ACC112 (cell line): Measurements from ENCODE around the gene PDCD2.
"Not testable (repeated sequence)": the region's sequence is repeated elsewhere in the genome, so short reads cannot be mapped to it uniquely, and the experiment has no call there.

ENCODE experiments used
- H2AFZ ChIP-seq: fragments of 200-600 bp; sonication (generic); one replicate; pipeline ENCODE4 v1.6.0; 2017; ENCODE audit warnings: antibody characterized with exemption, low read length; ENCODE audit not compliant: unreplicated experiment
- H3K27ac ChIP-seq: fragments of 200-600 bp; sonication (generic); 2 replicates; pipeline ENCODE4 v1.5.1; 2014; ENCODE audit warnings: low read depth, mild to moderate bottlenecking, antibody characterized with exemption, low read length, moderate library complexity
- H3K27me3 ChIP-seq: fragments of 200-600 bp; sonication (generic); 2 replicates; pipeline ENCODE4 v1.6.1; 2014; ENCODE audit warnings: mild to moderate bottlenecking, antibody characterized with exemption, low read length, moderate library complexity, mixed read lengths; ENCODE audit not compliant: insufficient read depth
- H3K36me3 ChIP-seq: fragments of 200-600 bp; sonication (generic); 2 replicates; pipeline ENCODE4 v1.6.1; 2016; ENCODE audit warnings: mild to moderate bottlenecking, antibody characterized with exemption, low read length, moderate library complexity, mixed read lengths; ENCODE audit not compliant: insufficient read depth
- H3K4me1 ChIP-seq: fragments of 200-600 bp; sonication (generic); one replicate; pipeline ENCODE4 v1.6.1; 2016; ENCODE audit warnings: low read length, mixed read lengths; ENCODE audit not compliant: insufficient read depth, unreplicated experiment, control insufficient read depth
- H3K4me3 ChIP-seq: fragments of 200-600 bp; sonication (generic); 2 replicates; pipeline ENCODE4 v1.5.1; 2014; ENCODE audit warnings: mild to moderate bottlenecking, low read depth, low read length
- H3K79me2 ChIP-seq: fragments of 200-600 bp; sonication (generic); one replicate; pipeline ENCODE4 v1.6.0; 2016; ENCODE audit warnings: low read length; ENCODE audit not compliant: control insufficient read depth, unreplicated experiment, insufficient read depth

PDCD2 gene

GRCh38 chr6:170545405-170545804 lies 39.0 kb downstream of the PDCD2 start:
- peaks cover 56% of the 10 kb centered on the region for H3K36me3 ChIP-seq
- peaks cover 18% of the 10 kb centered on the region for H3K4me1 ChIP-seq
- H3K27me3 ChIP-seq, result no peaks in the 10 kb centered on the region
- H3K79me2 ChIP-seq, result peaks cover 89% of the 10 kb centered on the region
- H2AFZ ChIP-seq, result no peak overlapping the region
- peak overlapping the region; percentile 2; the same call in 1 of the 2 replicates for H3K27ac ChIP-seq
- no peak overlapping the region for H3K4me3 ChIP-seq

GRCh38 chr6:170542031-170542719 lies 42.3 kb downstream of the PDCD2 start:
- peaks cover 49% of the 10 kb centered on the region for H3K36me3 ChIP-seq

GRCh38 chr6:170537329-170537728 lies 47.1 kb downstream of the PDCD2 start:
- H3K36me3 ChIP-seq, result peaks cover 57% of the 10 kb centered on the region
- H3K27me3 ChIP-seq, result no peaks in the 10 kb centered on the region
- no peaks in the 10 kb centered on the region for H3K4me1 ChIP-seq
- H2AFZ ChIP-seq, result no peak overlapping the region
- no peak overlapping the region for H3K27ac ChIP-seq
- peaks cover 40% of the 10 kb centered on the region for H3K79me2 ChIP-seq
- H3K4me3 ChIP-seq, result no peak overlapping the region

More at GRCh38 chr6:170542031-170542719, 42.3 kb downstream of the PDCD2 start:
- no peak overlapping the region for H3K4me3 ChIP-seq
- peaks cover 79% of the 10 kb centered on the region for H3K79me2 ChIP-seq
- H3K27me3 ChIP-seq, result no peaks in the 10 kb centered on the region
- H3K4me1 ChIP-seq, result peaks cover 6% of the 10 kb centered on the region
- H3K27ac ChIP-seq, result peak overlapping the region; percentile 0; the same call in 1 of the 2 replicates
- H2AFZ ChIP-seq, result no peak overlapping the region

GRCh38 chr6:170536671-170537070 lies 47.8 kb downstream of the PDCD2 start:
- Histone ChIP-seq H2AFZ (no peak overlapping the region), H3K36me3 (peaks cover 60% of the 10 kb centered on the region), H3K27me3 (no peaks in the 10 kb centered on the region), H3K79me2 (peaks cover 35% of the 10 kb centered on the region), H3K4me1 (no peaks in the 10 kb centered on the region), H3K4me3 (no peak overlapping the region), H3K27ac (no peak overlapping the region)

GRCh38 chr6:170535004-170535403 lies 49.4 kb downstream of the PDCD2 start:
- no peaks in the 10 kb centered on the region for H3K27me3 ChIP-seq

GRCh38 chr6:170533792-170534191 lies 50.6 kb downstream of the PDCD2 start:
- H3K4me1 ChIP-seq, result no peaks in the 10 kb centered on the region
- peaks cover 47% of the 10 kb centered on the region for H3K36me3 ChIP-seq
- no peak overlapping the region for H3K4me3 ChIP-seq
- peaks cover 12% of the 10 kb centered on the region for H3K79me2 ChIP-seq
- H2AFZ ChIP-seq, result no peak overlapping the region
- H3K27me3 ChIP-seq, result no peaks in the 10 kb centered on the region
- H3K27ac ChIP-seq, result no peak overlapping the region

More at GRCh38 chr6:170535004-170535403, 49.4 kb downstream of the PDCD2 start:
- Histone ChIP-seq H3K79me2 (peaks cover 18% of the 10 kb centered on the region), H2AFZ (no peak overlapping the region), H3K4me3 (no peak overlapping the region), H3K4me1 (no peaks in the 10 kb centered on the region), H3K27ac (no peak overlapping the region), H3K36me3 (peaks cover 53% of the 10 kb centered on the region)

GRCh38 chr6:170532867-170533488 lies 51.5 kb downstream of the PDCD2 start:
- Histone ChIP-seq H3K27me3 (no peaks in the 10 kb centered on the region), H3K27ac (no peak overlapping the region), H2AFZ (no peak overlapping the region), H3K4me3 (no peak overlapping the region), H3K79me2 (peaks cover 5% of the 10 kb centered on the region), H3K4me1 (no peaks in the 10 kb centered on the region), H3K36me3 (peaks cover 41% of the 10 kb centered on the region)

GRCh38 chr6:170529839-170530469 lies 54.5 kb downstream of the PDCD2 start:
- H3K79me2 ChIP-seq, result no peaks in the 10 kb centered on the region
- peaks cover 16% of the 10 kb centered on the region for H3K36me3 ChIP-seq
- H3K27ac ChIP-seq, result no peak overlapping the region
- H3K4me1 ChIP-seq, result no peaks in the 10 kb centered on the region
- H3K4me3 ChIP-seq, result no peak overlapping the region
- no peaks in the 10 kb centered on the region for H3K27me3 ChIP-seq
- no peak overlapping the region for H2AFZ ChIP-seq

- not testable (repeated sequence) for H3K27ac ChIP-seq, H3K4me3 ChIP-seq, H2AFZ ChIP-seq, H3K79me2 ChIP-seq, H3K4me1 ChIP-seq, H3K36me3 ChIP-seq, H3K27me3 ChIP-seq
These were observed 56.4 kb downstream of the PDCD2 start for GRCh38 chr6:170527995-170528394.

- Histone ChIP-seq H3K36me3 (no peaks in the 10 kb centered on the region), H3K4me3 (no peak overlapping the region), H3K27me3 (no peaks in the 10 kb centered on the region), H3K27ac (no peak overlapping the region), H2AFZ (no peak overlapping the region), H3K4me1 (no peaks in the 10 kb centered on the region), H3K79me2 (no peaks in the 10 kb centered on the region)
These were observed 58.6 kb downstream of the PDCD2 start for GRCh38 chr6:170525795-170526194.
